Adrenal gland (tissue), 5 donors: ENCODE results near the gene ZBTB38.

Source experiments
- POLR2A ChIP-seq, 2 donors: fragments of 450-650 bp; IDR thresholded peaks; one replicate each; pipeline ENCODE4 v1.6.1; 2017; ENCODE audit warnings: antibody characterized with exemption in 2 of 2, mild to moderate bottlenecking in 2 of 2, moderate library complexity in 1 of 2
- TF ChIP-seq, protein P1 (sequence below), 6 experiments: fragments of 450-650 bp in 4 of 6; fragments of 200-600 bp in 2 of 6; sonication (generic) in 1 of 6; IDR thresholded peaks; 1 replicate in 5 of 6; 2 replicates in 1 of 6; pipeline versions ENCODE4 v1.5.1 to v1.8.0; 2016 to 2021; ENCODE audit warnings: antibody characterized with exemption in 6 of 6, mild to moderate bottlenecking in 2 of 6, moderate library complexity in 1 of 6
- donor health status: DM: no; HTN: no; CAD: no.

DNA sequence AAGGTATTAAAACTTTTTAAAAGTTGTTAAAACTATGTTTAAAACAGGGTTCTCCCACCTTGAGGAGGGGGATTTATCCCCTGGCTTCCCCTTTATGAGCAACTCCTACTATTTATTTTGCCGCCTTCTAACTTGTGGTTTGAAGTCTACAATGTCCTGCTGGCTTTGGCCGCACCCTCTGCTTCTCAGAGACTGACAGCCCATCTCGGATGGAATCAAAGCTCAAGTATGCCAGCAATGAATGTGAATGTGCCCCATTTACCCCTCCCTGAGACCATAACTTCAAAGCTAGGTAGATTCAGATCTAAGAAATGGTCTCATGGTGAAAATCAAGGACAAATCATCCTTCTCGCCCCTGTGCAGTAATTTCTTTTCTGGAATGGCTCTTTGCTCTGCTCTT lies 10.3 kb downstream of the ZBTB38 start:
- TF ChIP-seq, protein P1, sequence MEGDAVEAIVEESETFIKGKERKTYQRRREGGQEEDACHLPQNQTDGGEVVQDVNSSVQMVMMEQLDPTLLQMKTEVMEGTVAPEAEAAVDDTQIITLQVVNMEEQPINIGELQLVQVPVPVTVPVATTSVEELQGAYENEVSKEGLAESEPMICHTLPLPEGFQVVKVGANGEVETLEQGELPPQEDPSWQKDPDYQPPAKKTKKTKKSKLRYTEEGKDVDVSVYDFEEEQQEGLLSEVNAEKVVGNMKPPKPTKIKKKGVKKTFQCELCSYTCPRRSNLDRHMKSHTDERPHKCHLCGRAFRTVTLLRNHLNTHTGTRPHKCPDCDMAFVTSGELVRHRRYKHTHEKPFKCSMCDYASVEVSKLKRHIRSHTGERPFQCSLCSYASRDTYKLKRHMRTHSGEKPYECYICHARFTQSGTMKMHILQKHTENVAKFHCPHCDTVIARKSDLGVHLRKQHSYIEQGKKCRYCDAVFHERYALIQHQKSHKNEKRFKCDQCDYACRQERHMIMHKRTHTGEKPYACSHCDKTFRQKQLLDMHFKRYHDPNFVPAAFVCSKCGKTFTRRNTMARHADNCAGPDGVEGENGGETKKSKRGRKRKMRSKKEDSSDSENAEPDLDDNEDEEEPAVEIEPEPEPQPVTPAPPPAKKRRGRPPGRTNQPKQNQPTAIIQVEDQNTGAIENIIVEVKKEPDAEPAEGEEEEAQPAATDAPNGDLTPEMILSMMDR (IDR thresholded peaks at IDR 0.05): no peak
- no peak for TF ChIP-seq POLR2A (IDR thresholded peaks at IDR 0.05)
